CD4-positive, alpha-beta T cell (primary cell): ENCODE results near the gene SH2D1B. TPM values are rescaled to one million over a fixed set of nuclear protein-coding genes. Genes with fewer than 3 reads are reported as not detected.

ENCODE experiments used
- ATAC-seq: fragments of 200-7000 bp; cut with Tn5 transposase; one replicate; pipeline ENCODE4 v1.10.0; 2022; ENCODE audit warnings: mild to moderate bottlenecking; ENCODE audit not compliant: poor library complexity
- CTCF ChIA-PET: fragments of 350-600 bp; sonication (Branson Sonifier 250); formaldehyde crosslinking; loops from one replicate; lab custom pipeline; 2021; ENCODE audit warnings: antibody characterized with exemption, inconsistent platforms; lab: Charles Lee
- POLR2A ChIA-PET: fragments of 350-600 bp; sonication (Branson Sonifier 250); formaldehyde crosslinking; loops from one replicate; lab custom pipeline; 2021; ENCODE audit warnings: antibody characterized with exemption, inconsistent platforms; lab: Charles Lee
- DNase-seq, 14 experiments: peaks; one replicate each; pipeline ENCODE4 v3.0.0-alpha.2; 2013 to 2020; ENCODE audit warnings: mixed read lengths in 2 of 14
- H3K27ac ChIP-seq, 2 donors: one replicate each; pipeline versions ENCODE4 v1.5.1 to v1.7.0; 2013; ENCODE audit warnings: low read length in 2 of 2, low read depth in 1 of 2, mild to moderate bottlenecking in 1 of 2
- H3K27me3 ChIP-seq, 2 experiments: 1 replicate in 1 of 2; 2 replicates in 1 of 2; pipeline versions ENCODE4 v1.6.1 to v1.7.0; 2013; ENCODE audit warnings: low read length in 2 of 2, control low read depth in 1 of 2, mild to moderate bottlenecking in 1 of 2, moderate library complexity in 1 of 2; ENCODE audit not compliant: insufficient read depth in 2 of 2, control insufficient read depth in 1 of 2
- H3K36me3 ChIP-seq: one replicate; pipeline ENCODE4 v1.6.1; 2013; ENCODE audit warnings: low read length, control low read depth; ENCODE audit not compliant: insufficient read depth
- H3K4me1 ChIP-seq: one replicate; pipeline ENCODE4 v1.6.1; 2013; ENCODE audit warnings: low read length, control low read depth; ENCODE audit not compliant: insufficient read depth
- H3K4me3 ChIP-seq: one replicate; pipeline ENCODE4 v1.5.1; 2013; ENCODE audit warnings: mild to moderate bottlenecking, low read length, moderate library complexity
- H3K9me3 ChIP-seq, 2 experiments: 1 replicate in 1 of 2; 2 replicates in 1 of 2; pipeline versions ENCODE4 v1.6.1 to v1.7.0; 2013; ENCODE audit warnings: low read length in 2 of 2, mild to moderate bottlenecking in 2 of 2, control low read depth in 1 of 2, moderate library complexity in 1 of 2; ENCODE audit not compliant: control insufficient read depth in 1 of 2, insufficient read depth in 1 of 2
- H3K27ac Mint-ChIP-seq: one replicate; pipeline ENCODE4 v1.8.0; 2020; ENCODE audit warnings: mixed read lengths
- H3K27me3 Mint-ChIP-seq: one replicate; pipeline ENCODE4 v1.8.0; 2021; ENCODE audit warnings: mixed read lengths
- H3K36me3 Mint-ChIP-seq: one replicate; pipeline ENCODE4 v1.8.0; 2021; ENCODE audit warnings: low read depth, mixed read lengths
- H3K4me1 Mint-ChIP-seq: one replicate; pipeline ENCODE4 v1.8.0; 2021; ENCODE audit warnings: low read depth, mixed read lengths
- H3K4me3 Mint-ChIP-seq: one replicate; pipeline ENCODE4 v1.8.0; 2020; ENCODE audit warnings: mild to moderate bottlenecking, mixed read lengths
- H3K9me3 Mint-ChIP-seq: one replicate; pipeline ENCODE4 v1.8.0; 2020; ENCODE audit warnings: mixed read lengths
- CTCF ChIP-seq: fragments of 200-600 bp; IDR thresholded peaks from one replicate; pipeline ENCODE4 v1.8.0; 2022; ENCODE audit warnings: antibody characterized with exemption, mild to moderate bottlenecking
- intact Hi-C, 2 experiments: fragments of 100-400 bp; cut with DNase I in 1 of 2; cut with micrococcal nuclease in 1 of 2; formaldehyde crosslinking; loops; one replicate each; pipeline versions ENCODE4 v1.15.1 to v1.9.0; 2023 to 2025; cut with DNase I, micrococcal nuclease
- total RNA-seq, 174 experiments: library from RNA in 2 of 174; stranded (reverse) in 2 of 174; gene quantifications; one replicate each; pipeline ENCODE4 v1.2.3 and lab custom pipeline; 2021 to 2026

Gene SH2D1B
- total RNA-seq, 2 experiments from 2014 or later, result not detected

- POLR2A ChIA-PET, result no interaction called here
- Mint-ChIP-seq H3K4me3 (no peak overlapping the region), H3K27ac (no peak overlapping the region), H3K4me1 (no peaks in the 10 kb centered on the region), H3K27me3 (no peaks in the 10 kb centered on the region), H3K9me3 (no peaks in the 10 kb centered on the region), H3K36me3 (no peaks in the 10 kb centered on the region)
- CTCF ChIA-PET, result interaction anchor here (0.6 kb wide), 1 partner anchor 467 kb away, joined by 3 read pairs; no protein-coding TSS in a partner anchor
- TF ChIP-seq CTCF, result no peak
- no peaks in the 10 kb centered on the region for H3K9me3 ChIP-seq
- no peak for DNase-seq
- no peak overlapping the region for H3K27ac ChIP-seq
- H3K27me3 ChIP-seq, result no peaks in the 10 kb centered on the region
- H3K36me3 ChIP-seq, result no peaks in the 10 kb centered on the region
- no peaks in the 10 kb centered on the region for H3K4me1 ChIP-seq
- no peak overlapping the region for H3K4me3 ChIP-seq
- no peak for ATAC-seq
- intact Hi-C loops, result no loop called here
These were observed 43.5 kb downstream of the SH2D1B start for GRCh38 chr1:162368451-162368850.

- H3K27me3 Mint-ChIP-seq, result no peaks in the 10 kb centered on the region
- intact Hi-C loops, result no loop called here
- Histone ChIP-seq H3K9me3 (no peaks in the 10 kb centered on the region), H3K36me3 (no peaks in the 10 kb centered on the region), H3K27ac (no peak overlapping the region), H3K4me1 (no peaks in the 10 kb centered on the region), H3K4me3 (no peak overlapping the region), H3K27me3 (no peaks in the 10 kb centered on the region)
- no peak for DNase-seq
- H3K9me3 Mint-ChIP-seq, result no peaks in the 10 kb centered on the region
- no peak overlapping the region for H3K4me3 Mint-ChIP-seq
- H3K27ac Mint-ChIP-seq, result no peak overlapping the region
- H3K4me1 Mint-ChIP-seq, result no peaks in the 10 kb centered on the region
- CTCF ChIA-PET, result no interaction called here
- H3K36me3 Mint-ChIP-seq, result no peaks in the 10 kb centered on the region
- no peak for ATAC-seq
- POLR2A ChIA-PET, result no interaction called here
- no peak for TF ChIP-seq CTCF
These were observed 44.2 kb downstream of the SH2D1B start for GRCh38 chr1:162367772-162368171.

- no peaks in the 10 kb centered on the region for H3K36me3 Mint-ChIP-seq
- ChIA-PET POLR2A (no interaction called here), CTCF (no interaction called here)
- Histone ChIP-seq H3K9me3 (no peaks in the 10 kb centered on the region), H3K27me3 (no peaks in the 10 kb centered on the region), H3K27ac (no peak overlapping the region), H3K36me3 (no peaks in the 10 kb centered on the region), H3K4me3 (no peak overlapping the region), H3K4me1 (no peaks in the 10 kb centered on the region)
- no peaks in the 10 kb centered on the region for H3K4me1 Mint-ChIP-seq
- H3K4me3 Mint-ChIP-seq, result peak overlapping the region; percentile 43
- no peaks in the 10 kb centered on the region for H3K27me3 Mint-ChIP-seq
- intact Hi-C loops, result no loop called here
- H3K27ac Mint-ChIP-seq, result no peak overlapping the region
- no peak for DNase-seq
- no peak for ATAC-seq
- no peaks in the 10 kb centered on the region for H3K9me3 Mint-ChIP-seq
- TF ChIP-seq CTCF, result no peak
These were observed 44.9 kb downstream of the SH2D1B start for GRCh38 chr1:162367073-162367472.
